SKM-1 (cell line): ENCODE results near the gene GNAZ.

Experiments used
- DNase-seq: peaks from one replicate; lab custom pipeline; 2025; ENCODE audit not compliant: unreplicated experiment; lab: John Stamatoyannopoulos, UW

GNAZ gene

GRCh38 chr22:23105919-23106318, 35.6 kb downstream of the GNAZ start:
- no peak for DNase-seq

- no peak for DNase-seq
These were observed 36.0 kb downstream of the GNAZ start for GRCh38 chr22:23106344-23106743.

DNA sequence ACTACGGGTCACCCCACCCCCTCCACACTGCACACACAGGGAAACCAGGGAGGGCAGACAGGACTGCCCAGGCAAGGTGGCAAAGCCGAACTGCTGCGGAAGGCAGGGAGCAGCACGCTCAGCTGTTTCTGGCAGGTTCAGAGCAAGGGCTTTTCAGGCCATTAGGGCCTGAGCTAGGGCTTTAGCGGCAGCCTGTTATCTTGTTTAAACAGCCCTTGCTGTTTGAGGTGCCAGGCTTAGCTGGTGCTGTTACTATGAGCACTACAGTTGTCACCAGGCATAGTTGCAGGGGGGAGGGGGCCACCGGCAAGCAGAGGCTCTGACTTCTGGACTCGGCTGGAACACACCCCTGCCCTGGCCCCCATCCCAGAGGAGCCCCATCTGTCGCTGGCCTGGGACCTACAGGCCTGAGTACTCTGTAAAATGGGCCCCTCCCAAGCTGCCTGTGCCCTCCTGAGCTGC, 36.6 kb downstream of the GNAZ start:
- no peak for DNase-seq

GRCh38 chr22:23107487-23108248, 37.3 kb downstream of the GNAZ start:
- DNase-seq: no peak

GRCh38 chr22:23108249-23109078, 38.1 kb downstream of the GNAZ start:
- DNase-seq: no peak

GRCh38 chr22:23109079-23109347, 38.7 kb downstream of the GNAZ start:
- DNase-seq: no peak

DNA sequence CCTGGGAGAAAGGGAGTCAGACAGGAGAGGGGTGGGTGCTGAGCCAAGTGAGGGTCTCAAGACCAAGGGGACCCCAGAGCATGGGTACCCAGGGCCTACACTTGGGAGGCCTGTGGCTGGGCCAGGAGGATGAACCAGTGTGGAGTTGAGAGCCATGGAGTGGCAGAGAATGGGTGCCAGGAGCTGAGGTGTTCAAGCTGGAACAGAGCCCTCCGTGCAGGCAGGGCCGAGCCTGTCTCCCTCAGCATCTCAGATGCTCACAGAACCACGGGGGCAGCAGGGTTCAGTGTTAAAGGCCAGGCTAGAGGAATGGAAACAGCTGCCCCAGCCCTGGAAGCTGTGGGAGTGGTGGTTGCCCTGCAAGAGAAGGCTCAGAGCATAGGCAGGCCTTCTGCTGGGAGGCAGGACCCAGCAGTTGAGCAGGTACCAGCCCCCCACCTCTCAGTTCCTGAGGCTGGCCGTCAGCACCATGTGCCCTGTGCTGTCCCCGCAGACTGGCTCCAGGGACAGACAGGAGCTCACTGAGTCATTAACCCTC, 39.2 kb downstream of the GNAZ start:
- DNase-seq: no peak

DNA sequence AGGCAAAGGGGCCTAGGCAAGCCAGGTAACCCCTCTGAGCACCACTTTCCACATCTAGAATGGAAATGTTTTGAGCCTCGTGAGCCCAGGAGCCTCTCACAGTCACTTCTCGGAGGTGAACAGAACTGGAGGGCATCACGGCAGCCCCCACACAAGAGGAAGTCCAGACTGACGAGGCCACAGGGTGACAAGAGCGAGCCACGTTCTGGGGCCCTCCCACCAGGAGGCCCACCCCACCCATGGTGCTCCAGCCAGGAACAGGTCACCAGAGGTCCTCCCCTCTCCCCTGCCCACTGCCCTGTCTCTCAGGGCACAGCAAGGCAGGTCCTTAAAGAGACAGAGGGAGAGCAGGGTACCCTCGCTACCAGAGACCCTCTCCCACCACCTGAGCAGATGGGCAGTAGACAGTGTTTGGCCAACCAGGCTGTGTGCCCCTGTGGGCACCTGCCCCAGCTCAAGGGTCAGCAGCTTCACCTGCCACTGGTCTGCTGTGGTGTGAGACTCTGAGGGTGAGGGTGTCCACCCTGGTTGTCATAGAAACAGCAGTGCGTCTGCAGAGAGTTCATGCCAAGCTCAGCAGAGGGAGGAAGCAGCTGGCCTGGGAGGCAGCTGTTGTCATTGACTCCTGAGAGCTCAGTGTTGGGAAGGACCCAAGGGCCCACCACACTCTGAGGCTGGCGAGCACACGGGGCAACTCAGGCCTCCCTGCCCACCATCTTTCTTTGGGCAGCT, 40.0 kb downstream of the GNAZ start:
- no peak for DNase-seq

DNA sequence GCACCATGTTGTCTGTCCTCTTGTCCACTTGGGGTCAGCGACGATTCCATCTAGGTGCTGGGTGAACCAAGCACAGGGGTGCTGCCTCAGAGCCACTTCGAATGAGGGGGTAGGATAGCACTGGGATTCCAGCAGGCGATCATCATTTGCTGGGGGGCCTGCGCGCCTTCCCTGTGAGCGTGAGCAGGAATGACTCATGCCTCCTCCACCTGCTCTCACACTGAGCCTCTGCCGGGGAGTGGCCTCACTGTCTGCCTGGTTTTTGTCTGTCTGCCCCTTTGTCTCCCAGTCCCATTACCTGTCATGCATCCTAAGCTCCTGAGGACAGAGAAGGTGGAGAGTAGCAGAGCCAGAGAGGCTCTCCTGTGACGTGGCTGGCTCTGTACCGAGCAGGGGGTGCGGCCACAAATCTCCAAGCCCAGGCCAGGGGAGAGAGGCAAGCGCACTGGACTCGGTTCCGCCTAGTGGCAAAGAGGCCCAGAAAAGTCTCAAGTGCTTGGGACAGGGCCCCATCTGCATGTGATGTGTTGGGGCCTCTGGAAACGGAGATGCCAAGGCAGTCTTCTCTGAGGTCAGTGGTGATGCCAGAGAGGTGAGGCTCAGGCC, 40.7 kb downstream of the GNAZ start:
- DNase-seq: no peak

GRCh38 chr22:23112472-23113012, 42.2 kb downstream of the GNAZ start:
- no peak for DNase-seq

GRCh38 chr22:23113067-23113846, 42.9 kb downstream of the GNAZ start:
- no peak for DNase-seq

DNA sequence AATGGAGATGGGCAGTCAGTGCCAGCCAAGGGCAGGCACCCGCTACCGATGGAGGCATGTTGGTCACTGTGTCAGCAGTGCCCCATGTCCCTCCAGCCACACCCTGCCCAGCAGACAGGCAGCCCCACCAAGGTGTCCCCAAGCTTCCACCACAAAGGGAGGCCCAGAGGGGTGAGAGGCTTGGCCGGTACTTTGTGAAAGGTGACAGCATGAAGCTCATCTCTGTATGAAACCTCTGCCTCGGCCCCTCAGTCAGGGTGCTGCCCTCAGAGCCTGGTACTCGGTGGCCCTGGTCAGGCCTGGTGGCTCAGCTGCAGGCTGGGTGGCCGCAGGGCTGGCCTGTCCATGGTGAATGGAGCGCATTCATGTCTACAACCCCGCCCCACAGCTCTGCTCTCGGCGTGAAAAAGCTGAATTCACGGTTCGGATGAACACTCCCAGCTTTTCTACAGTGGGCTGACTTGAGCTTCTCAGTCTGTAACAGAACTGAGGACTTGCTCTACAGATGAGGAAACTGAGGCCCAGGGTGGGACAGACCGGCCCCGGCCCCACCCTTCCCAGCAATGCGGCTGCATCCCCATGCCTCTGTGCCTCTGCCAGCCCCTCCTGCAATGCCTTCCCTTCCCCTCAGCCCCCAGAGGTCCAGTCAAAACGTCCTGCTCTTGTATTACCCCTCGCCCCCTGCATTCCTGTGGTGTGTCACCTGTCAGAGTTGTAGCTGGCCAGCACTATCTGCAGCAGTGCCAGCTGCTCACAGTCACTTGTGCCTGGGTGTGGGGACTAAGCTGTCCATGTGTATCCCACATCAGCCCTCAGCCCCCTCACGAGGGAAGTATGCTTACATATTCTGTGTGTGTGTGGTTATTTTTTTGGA, 43.8 kb downstream of the GNAZ start:
- no peak for DNase-seq

GRCh38 chr22:23114721-23115020, 44.4 kb downstream of the GNAZ start:
- DNase-seq: no peak

DNA sequence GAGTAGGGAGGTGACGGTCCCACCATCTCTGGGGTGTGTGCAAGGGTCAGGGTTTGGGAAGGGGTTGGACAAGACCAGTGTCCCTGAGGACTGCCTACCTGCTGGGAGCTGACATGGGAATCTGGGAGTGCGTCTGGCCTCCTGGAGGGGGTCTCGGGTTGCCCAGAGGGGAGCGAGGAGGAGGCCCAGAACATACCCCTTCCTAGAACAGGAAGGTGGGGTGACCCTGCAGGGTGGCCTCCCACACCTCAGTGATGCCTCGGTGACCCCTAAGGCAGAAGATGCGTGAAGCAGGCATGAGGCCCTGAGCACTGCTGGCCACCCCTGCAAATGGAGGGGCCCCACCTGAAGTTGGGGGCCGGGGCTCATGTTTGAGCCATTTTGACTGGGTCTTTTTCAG, 45.0 kb downstream of the GNAZ start:
- no peak for DNase-seq

DNA sequence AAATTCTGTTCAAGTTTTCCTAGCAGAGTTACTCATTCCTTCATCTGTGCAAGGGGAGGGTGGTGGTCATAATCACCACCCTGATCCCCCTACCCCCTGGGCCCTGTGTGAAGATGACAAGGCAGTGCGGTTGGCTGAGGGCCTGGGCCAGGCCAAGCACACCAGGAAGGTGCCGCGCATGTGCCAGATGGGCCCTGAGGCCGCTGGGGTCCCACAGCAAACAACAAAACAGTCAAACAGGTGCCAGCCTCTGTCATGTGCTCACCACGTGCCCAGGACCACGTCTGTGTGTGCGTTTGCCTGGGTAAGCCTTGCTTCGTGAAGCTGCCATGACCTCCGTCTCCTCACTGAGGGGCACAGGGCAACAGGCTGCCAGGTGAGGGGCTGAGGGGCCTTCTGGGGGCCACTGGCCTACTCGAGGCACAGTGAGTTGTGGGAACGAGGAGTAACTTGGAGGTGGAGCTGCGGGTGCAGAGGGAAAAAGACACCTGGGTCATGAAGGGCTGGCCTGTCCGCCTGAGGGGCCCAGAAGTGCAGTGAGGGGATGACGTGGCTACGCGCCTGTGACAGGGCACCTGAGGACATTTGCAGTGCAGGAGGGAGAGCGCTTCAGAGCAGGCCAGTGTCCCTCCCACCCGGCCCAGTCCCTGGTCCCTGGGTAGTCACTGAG, 45.6 kb downstream of the GNAZ start:
- no peak for DNase-seq

DNA sequence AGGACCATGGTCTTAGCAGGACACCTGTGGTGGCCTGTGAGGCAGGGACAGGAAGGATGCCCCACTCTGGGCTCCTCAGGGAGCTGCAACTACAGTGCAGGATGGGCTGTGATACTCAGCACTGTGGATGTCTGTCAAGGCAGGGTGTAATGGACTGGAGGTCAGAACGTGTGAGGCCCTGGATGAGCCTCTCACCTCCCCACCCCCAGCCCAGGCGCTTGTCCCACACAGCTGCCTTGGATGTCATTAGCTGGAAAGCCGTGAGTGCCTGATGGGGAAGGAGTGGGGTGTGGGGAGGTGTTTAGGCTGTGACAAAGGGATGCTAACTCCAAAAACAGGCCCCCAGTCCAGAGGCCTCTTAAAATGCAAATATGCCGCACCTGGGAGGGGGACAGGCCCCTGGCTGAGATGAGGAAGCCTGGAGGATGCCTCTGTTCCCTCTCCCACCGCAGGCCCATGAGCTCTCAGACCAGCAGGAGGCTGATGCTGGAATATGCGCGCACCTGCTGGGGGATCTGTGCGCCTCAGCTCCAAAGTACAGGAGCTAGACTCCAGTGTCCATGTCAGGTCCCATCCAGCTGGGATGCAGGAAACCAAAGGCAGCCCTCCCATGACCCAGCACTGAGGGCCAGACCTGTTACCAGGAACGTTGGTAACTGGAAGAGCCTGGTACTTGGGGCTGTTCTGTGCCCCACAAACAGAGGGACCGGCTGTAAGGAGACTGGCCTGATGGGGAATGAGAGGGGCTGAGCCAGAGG, 46.4 kb downstream of the GNAZ start:
- no peak for DNase-seq

DNA sequence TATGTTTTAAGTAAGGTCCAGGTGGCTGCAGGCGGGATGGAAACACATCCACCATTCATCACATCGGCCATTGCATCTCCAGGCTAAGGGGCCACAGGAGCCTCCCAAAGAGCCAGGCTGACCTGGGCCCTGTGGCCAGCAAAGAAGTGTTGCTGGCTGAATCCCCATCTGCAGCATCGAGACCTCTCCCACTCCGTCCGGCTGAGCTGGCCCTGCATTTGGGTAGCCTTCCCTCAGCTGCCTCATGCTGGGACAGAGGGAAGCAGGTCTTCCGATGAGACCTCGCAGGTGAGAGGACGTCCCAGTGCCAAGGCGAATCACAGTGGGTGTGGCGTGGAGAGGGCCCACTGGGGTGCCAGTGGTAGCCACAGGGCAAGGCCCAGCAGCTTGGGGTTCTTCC, 47.0 kb downstream of the GNAZ start:
- DNase-seq: no peak
